ENCODE results near the gene TEX19. TPM values are rescaled to one million over a fixed set of nuclear protein-coding genes. Genes with fewer than 3 reads are reported as not detected.

TEX19 gene, protein sequence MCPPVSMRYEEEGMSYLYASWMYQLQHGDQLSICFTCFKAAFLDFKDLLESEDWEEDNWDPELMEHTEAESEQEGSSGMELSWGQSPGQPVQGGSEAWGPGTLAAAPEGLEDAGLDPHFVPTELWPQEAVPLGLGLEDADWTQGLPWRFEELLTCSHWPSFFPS
- total RNA-seq: not detected

- H3K9me3 Mint-ChIP-seq: no peaks in the 10 kb centered on the region
- peak; percentile 50 for ATAC-seq (ENCODE audit: low read depth)
- H3K27me3 Mint-ChIP-seq: peaks cover 8% of the 10 kb centered on the region
- H3K27ac Mint-ChIP-seq: peak within 1 kb of the TSS; percentile 46
- H3K4me3 Mint-ChIP-seq: no peak within 1 kb of the TSS
- H3K4me1 Mint-ChIP-seq: peaks cover 6% of the 10 kb centered on the region
- H3K36me3 Mint-ChIP-seq: no peaks in the 10 kb centered on the region
- no peak for DNase-seq
- POLR2A ChIA-PET: no interaction called here
Measured at GRCh38 chr17:82358465-82359350, at the start of gene TEX19. Gene TEX19 (plus strand): TSS chr17:82359247. CDS start chr17:82362151, 2,904 bp downstream.

- H3K4me3 Mint-ChIP-seq: no peak overlapping the region
- POLR2A ChIA-PET: interaction anchor here (10.2 kb wide), 1 partner anchor 9 kb away, joined by 222 read pairs; no protein-coding TSS in a partner anchor
- peaks cover 7% of the 10 kb centered on the region for H3K36me3 Mint-ChIP-seq
- ATAC-seq (ENCODE audit: low read depth) (no peak), DNase-seq (peak; percentile 28)
- H3K4me1 Mint-ChIP-seq: peaks cover 21% of the 10 kb centered on the region
- H3K9me3 Mint-ChIP-seq: no peaks in the 10 kb centered on the region
- peaks cover 7% of the 10 kb centered on the region for H3K27me3 Mint-ChIP-seq
- no peak overlapping the region for H3K27ac Mint-ChIP-seq
Measured at GRCh38 chr17:82309656-82310570, 49.1 kb upstream of the TEX19 start.

GRCh38 chr17:82310877-82311276, 48.2 kb upstream of the TEX19 start:
- H3K4me3 Mint-ChIP-seq: no peak overlapping the region
- DNase-seq (peak; percentile 27), ATAC-seq (ENCODE audit: low read depth) (no peak)
- POLR2A ChIA-PET: interaction anchor here (0.8 to 10.2 kb wide), 2 partner anchors 10 to 68 kb away, joined by 3 to 222 read pairs; no protein-coding TSS in a partner anchor
- H3K36me3 Mint-ChIP-seq: peaks cover 10% of the 10 kb centered on the region
- peaks cover 7% of the 10 kb centered on the region for H3K27me3 Mint-ChIP-seq
- peaks cover 21% of the 10 kb centered on the region for H3K4me1 Mint-ChIP-seq
- H3K27ac Mint-ChIP-seq: no peak overlapping the region
- H3K9me3 Mint-ChIP-seq: no peaks in the 10 kb centered on the region

GRCh38 chr17:82311971-82312370, 47.1 kb upstream of the TEX19 start:
- Mint-ChIP-seq H3K36me3 (peaks cover 11% of the 10 kb centered on the region), H3K27ac (no peak overlapping the region), H3K4me3 (no peak overlapping the region), H3K27me3 (peaks cover 7% of the 10 kb centered on the region), H3K4me1 (peaks cover 11% of the 10 kb centered on the region), H3K9me3 (no peaks in the 10 kb centered on the region)
- POLR2A ChIA-PET: interaction anchor here (1.5 to 10.2 kb wide), 2 partner anchors 11 to 19 kb away, joined by 3 to 222 read pairs; no protein-coding TSS in a partner anchor
- ATAC-seq (ENCODE audit: low read depth) (no peak), DNase-seq (no peak)

DNA sequence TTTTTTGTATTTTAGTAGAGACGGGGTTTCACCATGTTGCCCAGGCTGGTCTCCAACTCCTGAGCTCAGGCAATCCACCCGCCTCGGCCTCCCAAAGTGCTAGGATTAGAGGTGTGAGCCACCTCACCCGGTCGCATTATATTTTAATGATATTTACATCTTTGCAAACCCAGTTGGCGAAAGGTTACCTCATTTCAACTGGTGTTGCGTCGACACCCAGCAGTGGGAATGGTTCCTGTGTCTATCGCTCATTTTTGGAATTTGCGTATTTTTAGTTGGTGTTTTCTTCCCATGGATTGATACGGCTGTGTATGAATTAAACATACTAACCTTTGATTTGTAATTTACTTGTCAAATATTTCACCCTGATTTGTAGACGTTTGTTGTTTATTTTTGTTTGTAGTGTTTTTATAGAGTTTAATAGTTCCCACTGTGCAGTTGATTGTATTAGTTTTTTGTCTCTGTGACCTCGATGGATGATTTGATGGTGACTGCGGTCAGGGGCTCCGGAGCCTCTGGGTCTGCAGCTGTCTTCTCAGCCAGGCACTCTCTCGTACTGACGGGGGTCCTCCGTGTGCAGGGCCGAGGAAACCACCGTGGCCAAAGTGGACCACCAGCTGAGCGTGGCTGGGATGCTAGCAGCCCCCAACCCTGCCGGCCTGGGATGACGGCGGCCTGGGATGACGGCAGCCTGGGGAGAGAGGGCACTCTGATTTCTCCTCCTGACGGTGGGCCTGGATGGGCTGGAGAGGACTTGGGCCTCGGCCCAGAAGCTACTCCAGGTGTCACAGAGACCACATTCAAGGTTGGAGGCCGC, 45.6 kb upstream of the TEX19 start:
- ATAC-seq (ENCODE audit: low read depth): no peak
- Mint-ChIP-seq H3K9me3 (no peaks in the 10 kb centered on the region), H3K27ac (peak overlapping the region; percentile 67), H3K36me3 (peaks cover 11% of the 10 kb centered on the region), H3K4me1 (peaks cover 9% of the 10 kb centered on the region), H3K27me3 (peaks cover 5% of the 10 kb centered on the region), H3K4me3 (no peak overlapping the region)
- POLR2A ChIA-PET: interaction anchor here (0.9 to 10.2 kb wide), 4 partner anchors 11 to 77 kb away, joined by 3 to 222 read pairs (median 3); no protein-coding TSS in a partner anchor
- peak; percentile 23 for DNase-seq

DNA sequence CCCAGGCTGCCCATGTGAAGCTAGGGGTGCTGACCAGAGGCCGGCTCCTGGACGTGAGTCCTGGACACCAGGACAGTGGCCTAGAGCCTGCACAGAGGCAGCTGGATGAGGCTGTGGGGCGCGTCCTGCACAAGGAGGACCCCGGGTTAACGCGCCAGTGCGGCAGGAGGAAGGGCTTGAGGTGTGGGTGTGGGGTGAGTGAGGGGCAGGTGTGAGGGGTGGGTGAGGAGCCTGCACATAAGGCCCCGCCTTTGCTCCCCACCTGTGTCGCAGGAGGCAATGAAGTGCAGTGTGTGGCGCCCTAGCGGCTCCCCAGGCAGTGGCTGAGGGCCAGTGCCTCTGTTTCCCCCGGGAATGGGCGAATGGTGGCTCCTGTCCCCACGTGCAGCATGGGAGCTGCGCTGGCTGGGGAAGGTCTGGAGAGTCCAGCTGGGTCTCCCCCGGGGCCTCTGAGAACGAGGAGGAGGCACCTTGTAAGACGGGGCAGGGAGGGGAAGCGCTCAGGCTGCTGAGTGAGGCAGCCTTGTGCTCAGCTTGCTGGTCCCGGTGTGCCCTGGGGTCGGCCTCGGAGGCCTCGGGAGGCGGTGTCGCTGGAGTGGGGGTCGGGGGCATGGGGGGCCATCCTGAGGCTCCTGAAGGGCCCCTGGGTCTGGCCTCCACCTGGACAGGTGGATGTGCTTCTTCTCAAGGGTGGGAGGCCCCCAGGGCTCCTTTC, 44.9 kb upstream of the TEX19 start:
- Mint-ChIP-seq H3K27ac (peak overlapping the region; percentile 67), H3K27me3 (no peaks in the 10 kb centered on the region), H3K36me3 (peaks cover 11% of the 10 kb centered on the region), H3K4me3 (peak overlapping the region; percentile 90), H3K4me1 (peaks cover 9% of the 10 kb centered on the region), H3K9me3 (no peaks in the 10 kb centered on the region)
- DNase-seq: peak; percentile 28
- POLR2A ChIA-PET: interaction anchor here (0.9 to 10.2 kb wide), 3 partner anchors 10 to 78 kb away, joined by 3 to 222 read pairs (median 3); no protein-coding TSS in a partner anchor
- ATAC-seq (ENCODE audit: low read depth): no peak

DNA sequence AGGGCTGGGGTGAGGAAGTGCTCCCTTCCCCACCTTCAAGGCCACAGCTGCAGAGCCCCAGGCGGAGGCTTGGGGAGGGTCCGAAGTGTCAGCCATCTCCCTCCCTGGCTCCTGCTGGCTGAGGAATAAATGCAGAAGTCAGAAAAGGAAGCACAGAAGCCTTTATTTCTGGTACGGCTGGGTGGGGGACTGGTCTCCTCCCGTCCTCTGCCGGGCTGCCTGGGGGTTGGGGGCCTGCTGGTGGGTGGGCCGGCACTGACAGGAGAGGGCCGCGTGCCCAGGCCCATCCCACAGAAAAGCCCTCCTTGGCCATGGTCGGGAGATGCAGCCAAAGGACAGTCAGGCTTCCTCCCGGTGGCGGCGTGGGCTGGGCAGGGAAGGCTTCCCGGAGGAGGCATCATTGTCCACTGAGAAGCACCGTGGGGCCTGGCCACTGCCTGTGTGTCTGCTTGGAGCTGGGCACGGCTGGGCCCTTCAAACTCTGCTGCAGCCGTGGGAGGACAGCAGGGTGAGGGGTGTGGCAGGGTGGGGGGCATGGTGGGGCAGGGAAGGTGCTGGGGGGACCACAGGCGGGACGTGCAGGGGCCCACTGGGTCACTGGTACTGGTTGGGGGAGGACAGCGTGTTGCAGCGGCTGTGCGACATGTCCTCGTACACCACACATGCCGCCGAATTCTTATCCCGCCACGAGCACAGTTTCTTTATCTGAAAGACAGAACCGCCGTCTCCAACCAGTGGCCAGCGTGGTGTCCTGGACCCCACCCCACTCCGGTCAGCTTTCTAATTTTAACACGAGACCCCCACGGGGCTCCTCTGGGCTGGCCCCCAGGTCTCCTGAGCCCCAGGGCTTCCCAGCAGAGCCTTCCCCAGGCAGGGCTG, 44.1 kb upstream of the TEX19 start:
- Mint-ChIP-seq H3K4me3 (peak overlapping the region; percentile 90), H3K4me1 (peaks cover 9% of the 10 kb centered on the region), H3K27ac (no peak overlapping the region), H3K27me3 (no peaks in the 10 kb centered on the region), H3K9me3 (no peaks in the 10 kb centered on the region), H3K36me3 (peaks cover 11% of the 10 kb centered on the region)
- POLR2A ChIA-PET: interaction anchor here (0.6 to 10.2 kb wide), 3 partner anchors 14 to 78 kb away, joined by 3 to 222 read pairs (median 3); no protein-coding TSS in a partner anchor
- peak; percentile 26 for DNase-seq
- no peak for ATAC-seq (ENCODE audit: low read depth)

- H3K36me3 Mint-ChIP-seq: peaks cover 11% of the 10 kb centered on the region
- no peaks in the 10 kb centered on the region for H3K9me3 Mint-ChIP-seq
- DNase-seq: peak; percentile 72
- no peak overlapping the region for H3K27ac Mint-ChIP-seq
- no peaks in the 10 kb centered on the region for H3K27me3 Mint-ChIP-seq
- peaks cover 9% of the 10 kb centered on the region for H3K4me1 Mint-ChIP-seq
- ATAC-seq (ENCODE audit: low read depth): peak; percentile 45
- H3K4me3 Mint-ChIP-seq: peak overlapping the region; percentile 90
- POLR2A ChIA-PET: interaction anchor here (1.0 to 10.2 kb wide), 4 partner anchors 10 to 74 kb away, joined by 3 to 222 read pairs (median 8); no protein-coding TSS in a partner anchor
Measured at GRCh38 chr17:82315703-82316358, 43.2 kb upstream of the TEX19 start.

DNA sequence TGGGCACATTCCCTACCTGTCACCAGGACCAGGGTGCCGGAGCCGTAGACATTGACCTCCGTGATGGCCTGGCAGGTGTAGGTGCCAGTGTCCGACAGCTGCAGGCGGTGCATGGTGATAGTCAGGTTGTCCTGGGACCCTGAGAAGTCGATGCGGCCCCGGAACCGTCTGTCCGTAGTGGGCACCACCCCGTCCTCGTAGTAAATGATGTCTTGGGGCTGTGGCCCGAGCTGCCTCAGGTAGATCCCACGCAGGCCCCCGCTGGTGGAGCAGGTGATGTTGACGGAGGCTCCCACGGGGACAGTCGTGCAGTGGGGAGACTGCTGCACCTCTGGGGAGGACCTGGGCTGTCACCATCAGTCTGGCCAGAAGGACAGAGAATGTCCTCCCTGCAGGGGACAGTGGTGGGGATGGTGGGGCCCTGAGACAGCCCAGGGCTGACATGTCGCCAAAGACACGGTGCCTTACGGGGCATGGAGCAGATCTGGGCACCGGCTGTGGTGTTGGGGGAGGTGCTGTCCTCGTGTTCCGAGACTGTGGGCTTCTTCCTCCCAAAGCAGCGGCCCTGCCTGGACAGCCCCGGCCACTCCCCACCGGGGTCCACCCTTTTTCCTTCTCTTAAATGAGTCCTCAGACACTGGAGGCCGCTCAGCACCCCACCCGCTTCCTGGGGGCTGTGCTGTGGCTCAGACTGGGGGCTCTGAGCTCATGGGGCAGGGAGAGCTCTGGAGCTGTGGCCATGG, 42.2 kb upstream of the TEX19 start:
- DNase-seq (no peak), ATAC-seq (ENCODE audit: low read depth) (peak; percentile 35)
- Mint-ChIP-seq H3K9me3 (no peaks in the 10 kb centered on the region), H3K4me3 (peak overlapping the region; percentile 90), H3K27ac (no peak overlapping the region), H3K4me1 (peaks cover 12% of the 10 kb centered on the region), H3K36me3 (peaks cover 11% of the 10 kb centered on the region), H3K27me3 (no peaks in the 10 kb centered on the region)
- POLR2A ChIA-PET: interaction anchor here (0.6 to 10.2 kb wide), 17 partner anchors 9 to 606 kb away, joined by 3 to 222 read pairs (median 5); partner anchors contain the start of gene SLC16A3

Measured in activated naive CD8-positive, alpha-beta T cell treated with anti-CD3 and anti-CD28 coated beads, Interleukin-2, amount 10 ng/mL, durations not matched to agents 7 days and 5 days (primary cell).